Trophoblast cell (in vitro differentiated cells and primary cell): ENCODE measurements around the gene TC2N.
A peak's percentile ranks its signal among the peaks of the same experiment; 100 is the strongest.

Experiments used
- DNase-seq, 2 donors: peaks; one replicate each; pipeline ENCODE4 v3.0.0-alpha.2; 2016
- H2AFZ ChIP-seq: 2 replicates; pipeline ENCODE4 v1.6.1; 2013; ENCODE audit warnings: low read length, moderate library complexity, mild to moderate bottlenecking; ENCODE audit not compliant: insufficient read depth, poor library complexity
- H2AK5ac ChIP-seq: 2 replicates; pipeline ENCODE4 v1.6.1; 2013; ENCODE audit warnings: mild to moderate bottlenecking, low read length
- H2BK120ac ChIP-seq: 2 replicates; pipeline ENCODE4 v1.6.1; 2013; ENCODE audit warnings: low read length, mild to moderate bottlenecking, moderate library complexity; ENCODE audit not compliant: insufficient read depth, poor library complexity
- H2BK12ac ChIP-seq: 2 replicates; pipeline ENCODE4 v1.6.1; 2013; ENCODE audit warnings: mild to moderate bottlenecking, low read length, moderate library complexity
- H2BK5ac ChIP-seq: 2 replicates; pipeline ENCODE4 v1.6.1; 2013; ENCODE audit warnings: low read length, low read depth, moderate library complexity, mild to moderate bottlenecking; ENCODE audit not compliant: poor library complexity
- H3K14ac ChIP-seq: 2 replicates; pipeline ENCODE4 v1.6.1; 2013; ENCODE audit warnings: mild to moderate bottlenecking, low read length
- H3K18ac ChIP-seq: 2 replicates; pipeline ENCODE4 v1.6.1; 2013; ENCODE audit warnings: mild to moderate bottlenecking, low read length
- H3K23ac ChIP-seq: 2 replicates; pipeline ENCODE4 v1.6.1; 2013; ENCODE audit warnings: low read length
- H3K27ac ChIP-seq: 2 replicates; pipeline ENCODE4 v1.5.1; 2013; ENCODE audit warnings: low read depth, mild to moderate bottlenecking, inconsistent platforms, low read length, moderate library complexity
- H3K27me3 ChIP-seq: 2 replicates; pipeline ENCODE4 v1.6.1; 2013; ENCODE audit warnings: inconsistent platforms, mild to moderate bottlenecking, low read length, moderate library complexity; ENCODE audit not compliant: insufficient read depth
- H3K36me3 ChIP-seq, 2 experiments: 1 replicate in 1 of 2; 2 replicates in 1 of 2; pipeline ENCODE4 v1.6.1; 2013; ENCODE audit warnings: low read length in 2 of 2, mild to moderate bottlenecking in 2 of 2, moderate library complexity in 1 of 2; ENCODE audit not compliant: insufficient read depth in 2 of 2, control insufficient read depth in 1 of 2
- H3K4ac ChIP-seq: 2 replicates; pipeline ENCODE4 v1.6.1; 2013; ENCODE audit warnings: low read depth, mild to moderate bottlenecking, low read length, moderate library complexity
- H3K4me1 ChIP-seq, 2 experiments: 1 replicate in 1 of 2; 2 replicates in 1 of 2; pipeline ENCODE4 v1.6.1; 2013; ENCODE audit warnings: low read length in 2 of 2, mild to moderate bottlenecking in 2 of 2, moderate library complexity in 1 of 2; ENCODE audit not compliant: insufficient read depth in 2 of 2, control insufficient read depth in 1 of 2
- H3K4me2 ChIP-seq: 2 replicates; pipeline ENCODE4 v1.6.1; 2013; ENCODE audit warnings: inconsistent platforms, mild to moderate bottlenecking, low read length, moderate library complexity
- H3K4me3 ChIP-seq: 2 replicates; pipeline ENCODE4 v1.5.1; 2013; ENCODE audit warnings: mild to moderate bottlenecking, low read depth, low read length, inconsistent platforms
- H3K79me1 ChIP-seq: one replicate; pipeline ENCODE4 v1.6.1; 2013; ENCODE audit warnings: low read length
- H3K79me2 ChIP-seq: 2 replicates; pipeline ENCODE4 v1.6.1; 2013; ENCODE audit warnings: low read length, mild to moderate bottlenecking; ENCODE audit not compliant: control insufficient read depth, insufficient read depth, poor library complexity
- H3K9ac ChIP-seq: 2 replicates; pipeline ENCODE4 v1.6.1; 2013; ENCODE audit warnings: mild to moderate bottlenecking, low read length
- H3K9me3 ChIP-seq: 2 replicates; pipeline ENCODE4 v1.6.1; 2013; ENCODE audit warnings: low read depth, mild to moderate bottlenecking, control low read depth, inconsistent platforms, low read length; ENCODE audit not compliant: insufficient read depth
- H4K12ac ChIP-seq: 2 replicates; pipeline ENCODE4 v1.6.1; 2013; ENCODE audit warnings: low read depth, mild to moderate bottlenecking, low read length, moderate library complexity
- H4K8ac ChIP-seq: 2 replicates; pipeline ENCODE4 v1.6.1; 2013; ENCODE audit warnings: low read depth, mild to moderate bottlenecking, low read length, moderate library complexity
- H4K91ac ChIP-seq: one replicate; pipeline ENCODE4 v1.6.1; 2013; ENCODE audit warnings: low read depth, mild to moderate bottlenecking, low read length, moderate library complexity
- WGBS: extraction: QIAGEN DNeasy Blood & Tissue Kit; methylation state at CpG from one replicate; pipeline ENCODE4 v1.1.7; 2013; ENCODE audit warnings: missing lambda C conversion rate; ENCODE audit not compliant: insufficient read length, insufficient coverage; ENCODE audit errors: extremely low coverage; 5-methylcytosine and 5-hydroxymethylcytosine counted together

Gene TC2N

GRCh38 chr14:91835920-91836843 is 31.2 kb downstream of the TC2N start:
- Histone ChIP-seq H3K79me1 (peaks cover 8% of the 10 kb centered on the region), H3K14ac (peak overlapping the region; percentile 89), H3K4ac (peak overlapping the region; percentile 64), H3K27me3 (no peaks in the 10 kb centered on the region), H3K9ac (peak overlapping the region; percentile 73), H2BK5ac (peak overlapping the region; percentile 51), H3K18ac (peak overlapping the region; percentile 89), H3K4me3 (peak overlapping the region; percentile 79), H4K12ac (peak overlapping the region; percentile 70), H2AFZ (peak overlapping the region; percentile 73), H3K9me3 (no peaks in the 10 kb centered on the region), H4K91ac (peak overlapping the region; percentile 58), H3K36me3 (no peaks in the 10 kb centered on the region), H2BK12ac (peak overlapping the region; percentile 33), H3K79me2 (peaks cover 6% of the 10 kb centered on the region), H4K8ac (peak overlapping the region; percentile 81), H3K4me2 (peak overlapping the region; percentile 98), H2AK5ac (no peak overlapping the region), H2BK120ac (peak overlapping the region; percentile 14), H3K27ac (no peak overlapping the region), H3K23ac (no peak overlapping the region), H3K4me1 (peaks cover 0 to 4% of the 10 kb centered on the region in 2 experiments)
- no CpG with 5 or more reads among the region's 84 CpGs for WGBS
- peak; percentile 74 to 79 for DNase-seq

DNA sequence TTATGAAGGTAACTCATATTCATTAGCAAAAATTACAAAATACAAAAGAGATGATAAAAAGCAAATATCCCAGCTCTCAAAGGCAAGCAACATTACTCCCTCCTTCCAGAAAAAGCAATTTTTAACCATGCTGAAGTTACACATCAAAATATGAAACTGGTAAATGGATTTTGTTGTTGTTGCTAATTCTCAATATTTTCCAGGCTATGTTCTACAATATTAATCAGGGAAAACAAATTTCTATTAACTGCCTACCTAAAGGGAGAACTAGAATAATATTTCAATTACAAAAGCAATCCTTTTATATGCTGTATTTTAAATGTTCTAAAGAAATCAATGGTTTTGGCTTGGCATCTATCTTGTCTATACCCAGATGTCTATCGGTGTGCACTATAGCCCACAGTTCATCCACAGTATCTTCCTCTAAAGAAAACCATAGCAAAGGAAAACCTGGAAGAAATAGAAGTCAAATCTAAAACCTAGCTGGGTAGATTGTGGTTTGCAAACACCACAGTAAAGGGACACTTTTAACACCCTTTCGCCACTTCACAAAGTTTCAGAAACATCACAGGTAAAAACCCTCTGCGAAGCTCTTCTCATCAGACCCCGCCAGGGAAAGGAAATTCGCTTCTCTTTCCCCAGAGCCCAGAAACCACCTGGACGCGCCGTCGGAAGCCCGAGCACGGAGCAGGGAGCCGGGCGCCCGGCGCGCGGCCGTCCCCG is 32.0 kb downstream of the TC2N start:
- Histone ChIP-seq H2BK120ac (peak overlapping the region; percentile 14), H3K4me3 (peak overlapping the region; percentile 79), H4K8ac (peak overlapping the region; percentile 81), H2BK5ac (no peak overlapping the region), H3K18ac (peak overlapping the region; percentile 89), H3K79me1 (peaks cover 8% of the 10 kb centered on the region), H3K9me3 (no peaks in the 10 kb centered on the region), H3K4me1 (peaks cover 0 to 4% of the 10 kb centered on the region in 2 experiments), H2AK5ac (no peak overlapping the region), H3K79me2 (peaks cover 6% of the 10 kb centered on the region), H3K4ac (peak overlapping the region; percentile 64), H2AFZ (peak overlapping the region; percentile 57), H4K12ac (peak overlapping the region; percentile 19), H2BK12ac (no peak overlapping the region), H4K91ac (no peak overlapping the region), H3K14ac (peak overlapping the region; percentile 89), H3K4me2 (peak overlapping the region; percentile 98), H3K27ac (no peak overlapping the region), H3K9ac (peak overlapping the region; percentile 71), H3K27me3 (no peaks in the 10 kb centered on the region), H3K36me3 (no peaks in the 10 kb centered on the region), H3K23ac (no peak overlapping the region)
- peak in 1 of 2 donors; percentile 23 for DNase-seq
- WGBS: no CpG with 5 or more reads among the region's 19 CpGs

GRCh38 chr14:91834571-91834970 is 32.8 kb downstream of the TC2N start:
- H3K23ac ChIP-seq: peak overlapping the region; percentile 38
- no peak overlapping the region for H2AK5ac ChIP-seq
- H3K4ac ChIP-seq: no peak overlapping the region
- no peak overlapping the region for H3K4me2 ChIP-seq
- DNase-seq: no peak
- no peak overlapping the region for H3K4me3 ChIP-seq
- no peak overlapping the region for H4K12ac ChIP-seq
- no peak overlapping the region for H3K9ac ChIP-seq
- H2BK120ac ChIP-seq: no peak overlapping the region
- H2BK5ac ChIP-seq: no peak overlapping the region
- no peak overlapping the region for H4K91ac ChIP-seq
- no peak overlapping the region for H4K8ac ChIP-seq
- H3K79me1 ChIP-seq: peaks cover 8% of the 10 kb centered on the region
- H3K9me3 ChIP-seq: no peaks in the 10 kb centered on the region
- H3K79me2 ChIP-seq: peaks cover 6% of the 10 kb centered on the region
- no CpG with 5 or more reads among the region's 2 CpGs for WGBS
- no peak overlapping the region for H3K27ac ChIP-seq
- H3K14ac ChIP-seq: no peak overlapping the region
- H3K4me1 ChIP-seq: peaks cover 0 to 4% of the 10 kb centered on the region in 2 experiments
- no peaks in the 10 kb centered on the region for H3K27me3 ChIP-seq
- H2AFZ ChIP-seq: no peak overlapping the region
- no peak overlapping the region for H3K18ac ChIP-seq
- H2BK12ac ChIP-seq: no peak overlapping the region
- H3K36me3 ChIP-seq: no peaks in the 10 kb centered on the region

DNA sequence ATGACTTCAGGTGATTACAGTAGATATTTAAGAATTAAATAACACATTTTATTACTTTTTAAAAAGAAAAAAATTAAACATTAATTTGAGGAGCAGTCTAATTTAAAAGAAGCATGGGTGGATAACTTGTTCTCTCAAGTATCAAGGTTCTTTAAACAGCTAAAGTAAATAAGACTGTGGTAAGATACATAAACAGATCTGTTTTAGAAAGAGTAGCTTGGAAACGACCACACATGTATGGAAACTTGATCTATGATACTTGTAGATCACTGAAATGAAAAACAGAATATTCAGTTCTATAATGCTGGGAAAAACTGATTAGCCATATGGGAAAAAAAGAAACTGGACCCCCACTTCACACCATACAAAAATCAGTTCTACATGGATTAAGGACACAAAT is 36.0 kb downstream of the TC2N start:
- Histone ChIP-seq H3K9me3 (no peaks in the 10 kb centered on the region), H2AFZ (no peak overlapping the region), H3K4ac (no peak overlapping the region), H3K18ac (no peak overlapping the region), H4K12ac (no peak overlapping the region), H3K79me1 (peaks cover 7% of the 10 kb centered on the region), H3K27ac (no peak overlapping the region), H4K91ac (no peak overlapping the region), H3K36me3 (no peaks in the 10 kb centered on the region), H2BK120ac (no peak overlapping the region), H3K4me3 (no peak overlapping the region), H3K27me3 (no peaks in the 10 kb centered on the region), H3K23ac (no peak overlapping the region), H2AK5ac (no peak overlapping the region), H2BK5ac (no peak overlapping the region), H3K14ac (no peak overlapping the region), H3K4me2 (no peak overlapping the region), H3K4me1 (no peaks in the 10 kb centered on the region), H4K8ac (no peak overlapping the region), H3K79me2 (peaks cover 6% of the 10 kb centered on the region), H3K9ac (no peak overlapping the region), H2BK12ac (no peak overlapping the region)
- no CpG with 5 or more reads among the region's 1 CpG for WGBS
- DNase-seq: no peak
